ENCODE data around the gene HIVEP3.
"Not testable (repeated sequence)": the region's sequence is repeated elsewhere in the genome, so short reads cannot be mapped to it uniquely, and the experiment has no call there.

HIVEP3 gene

DNA sequence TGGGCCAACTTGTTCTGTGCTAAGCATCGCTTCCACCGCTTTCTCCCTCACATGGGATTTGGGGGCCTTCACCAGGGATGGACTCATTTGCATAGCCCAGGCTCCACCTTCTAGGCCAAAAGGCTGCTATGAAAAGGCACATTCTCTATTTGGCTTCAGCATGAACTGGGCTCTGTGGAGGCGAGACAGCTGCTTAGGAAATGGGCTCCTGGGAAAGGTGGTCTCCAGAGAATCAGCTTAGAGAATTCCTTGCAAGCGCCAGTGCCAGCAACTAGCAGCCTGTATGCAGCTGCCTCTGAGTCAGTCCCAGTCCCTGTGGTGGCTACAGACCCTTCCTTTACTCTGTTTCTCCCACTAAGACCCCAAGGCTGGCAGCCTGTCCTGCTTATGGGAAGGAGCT is 214.5 kb downstream of the HIVEP3 start:
- no peak for DNase-seq

DNA sequence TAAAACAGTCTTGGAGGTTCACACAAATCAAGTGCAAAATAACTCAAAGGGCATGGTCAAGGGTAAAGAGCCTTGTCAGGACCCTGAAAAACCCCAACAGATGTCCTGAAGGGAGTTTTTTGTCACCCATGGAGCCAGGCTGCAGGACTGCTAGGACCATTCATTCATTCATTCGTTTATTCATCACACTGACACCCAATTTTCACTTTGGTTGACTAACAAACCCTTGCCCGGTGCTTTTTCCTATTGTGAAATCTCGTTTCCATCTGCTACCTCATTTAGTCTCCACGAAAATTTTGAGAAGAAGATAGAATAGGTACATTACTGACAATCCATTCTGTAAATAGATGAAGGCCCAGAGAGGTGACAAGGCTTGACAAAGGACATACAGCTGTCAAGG is 216.0 kb downstream of the HIVEP3 start:
- no peak for DNase-seq

DNA sequence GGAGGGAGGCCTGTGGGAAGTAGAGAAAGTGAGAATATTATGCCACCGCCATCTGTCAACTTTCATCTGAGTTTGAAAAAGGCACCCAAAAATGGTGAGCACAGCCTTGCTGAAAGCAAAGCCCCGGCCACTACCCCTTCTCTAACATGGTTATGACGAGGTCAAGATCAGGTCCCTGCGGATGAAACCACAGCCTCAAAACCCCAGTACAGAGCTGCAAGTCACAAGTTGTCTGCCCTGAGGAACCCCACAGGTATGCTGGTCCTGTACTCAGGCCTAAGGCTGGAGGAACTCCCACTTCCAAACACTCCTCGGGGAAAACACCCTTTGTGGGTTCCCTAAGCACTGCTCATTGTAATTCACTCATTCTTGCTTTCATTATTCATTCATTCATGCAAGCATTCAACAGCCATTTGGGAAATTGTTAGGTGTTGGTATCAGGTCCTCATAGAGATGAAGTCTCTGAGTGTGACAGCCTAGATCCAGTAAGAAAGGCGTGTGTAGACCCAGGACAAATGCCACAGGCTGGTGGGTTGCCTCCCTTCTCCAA is 217.7 kb downstream of the HIVEP3 start:
- DNase-seq = no peak

DNA sequence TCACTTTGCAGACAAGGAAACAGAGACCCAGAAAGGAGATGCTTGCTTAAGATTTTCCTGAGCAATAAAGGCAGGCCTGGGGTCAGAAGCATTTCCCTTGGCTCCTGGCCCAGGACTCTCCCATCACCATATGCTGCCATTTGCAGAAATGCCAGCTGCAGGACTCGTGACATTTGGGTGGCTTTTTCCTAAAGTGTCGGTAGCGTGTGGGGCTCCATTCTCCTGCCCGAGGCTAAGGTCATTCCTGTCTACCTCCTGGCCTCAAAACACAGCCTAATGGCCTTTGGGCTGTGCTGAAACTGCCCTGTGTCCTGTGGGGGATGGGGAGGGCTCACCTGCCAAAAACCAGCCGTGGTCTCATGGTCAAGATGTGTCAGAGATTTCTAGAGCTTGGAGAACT is 218.1 kb downstream of the HIVEP3 start:
- DNase-seq = no peak

DNA sequence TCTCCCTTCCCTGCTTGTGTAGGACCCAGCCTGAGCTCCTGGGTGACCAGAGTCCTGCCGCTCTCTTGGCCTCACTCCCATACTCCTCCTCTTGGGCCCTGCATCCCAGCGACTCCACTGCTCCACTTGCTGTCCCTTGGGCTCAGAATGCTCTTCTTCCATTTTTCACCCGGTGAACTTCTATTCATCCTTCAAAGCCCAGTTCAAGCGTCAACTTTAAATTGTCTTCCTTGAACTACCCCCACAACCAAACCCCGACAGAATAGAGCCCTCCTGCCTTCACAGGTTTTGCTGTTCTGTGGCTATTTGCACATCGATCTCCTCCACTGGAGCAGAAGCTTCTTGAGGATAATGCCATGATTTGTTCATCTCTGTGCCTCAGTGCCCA is 218.9 kb downstream of the HIVEP3 start:
- no peak for DNase-seq

DNA sequence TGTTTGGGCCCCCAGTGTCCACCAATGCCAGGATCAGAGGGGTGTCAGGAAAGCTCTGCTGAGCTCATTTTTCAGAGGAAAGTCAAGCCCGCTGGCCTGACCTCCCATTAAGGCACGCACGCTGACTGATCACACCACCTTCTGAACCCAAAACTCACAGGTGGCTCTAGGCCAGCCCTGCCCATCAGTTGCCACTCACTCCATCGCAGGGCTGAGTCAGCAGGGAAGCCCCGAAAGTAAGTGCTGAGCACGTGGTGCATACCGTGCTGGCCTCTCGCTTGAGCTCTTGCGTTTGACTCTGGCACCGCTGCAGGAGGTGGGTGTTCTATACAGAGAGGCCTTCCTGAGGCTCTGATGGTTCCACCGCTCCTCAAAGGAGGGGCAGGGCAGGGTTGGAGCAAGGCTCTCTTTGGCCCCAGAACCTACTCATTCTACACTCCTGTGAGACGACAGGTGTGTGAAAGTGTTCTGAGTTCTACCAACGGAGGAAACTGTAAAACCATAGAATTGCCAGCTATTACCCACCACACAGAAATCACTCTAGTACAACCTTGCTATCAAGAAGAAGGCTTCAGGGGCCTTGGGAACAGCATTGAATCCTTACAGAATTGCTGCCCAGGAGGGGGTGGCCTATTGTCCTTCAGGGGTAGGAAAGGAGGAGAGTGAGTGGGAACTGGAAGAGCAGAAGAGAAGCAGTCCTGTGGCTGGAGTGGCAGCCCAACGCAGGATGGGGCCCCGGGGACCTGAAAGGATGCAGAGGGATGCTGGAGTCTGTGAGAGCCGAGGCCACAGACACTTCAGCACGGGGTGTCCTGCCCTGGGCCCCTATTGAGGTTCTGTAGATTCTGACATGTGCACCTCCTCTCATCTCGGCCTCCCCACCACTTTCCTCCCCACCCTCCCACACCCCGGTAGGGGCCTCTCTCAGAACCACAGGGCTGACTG is 219.5 kb downstream of the HIVEP3 start:
- DNase-seq = no peak

DNA sequence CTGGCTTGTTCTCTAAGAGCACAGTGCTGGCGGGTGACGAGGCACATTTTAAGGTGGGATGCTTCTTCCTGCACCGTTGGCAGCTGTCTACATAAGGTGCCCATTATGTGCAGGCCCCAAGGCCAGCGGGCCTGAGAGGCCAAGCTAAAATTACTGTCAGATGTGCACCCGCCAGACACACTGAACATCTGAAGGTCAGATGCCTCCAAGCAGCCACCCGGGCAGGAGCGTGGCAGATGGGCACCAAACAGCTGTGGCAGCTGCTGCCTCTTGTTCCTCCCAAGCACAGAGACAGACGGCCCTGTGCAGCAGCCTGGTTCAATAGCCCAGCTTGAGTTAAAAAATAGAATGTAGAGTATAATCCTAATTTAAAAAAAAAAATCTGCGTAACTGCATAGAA is 222.3 kb downstream of the HIVEP3 start:
- DNase-seq = no peak

DNA sequence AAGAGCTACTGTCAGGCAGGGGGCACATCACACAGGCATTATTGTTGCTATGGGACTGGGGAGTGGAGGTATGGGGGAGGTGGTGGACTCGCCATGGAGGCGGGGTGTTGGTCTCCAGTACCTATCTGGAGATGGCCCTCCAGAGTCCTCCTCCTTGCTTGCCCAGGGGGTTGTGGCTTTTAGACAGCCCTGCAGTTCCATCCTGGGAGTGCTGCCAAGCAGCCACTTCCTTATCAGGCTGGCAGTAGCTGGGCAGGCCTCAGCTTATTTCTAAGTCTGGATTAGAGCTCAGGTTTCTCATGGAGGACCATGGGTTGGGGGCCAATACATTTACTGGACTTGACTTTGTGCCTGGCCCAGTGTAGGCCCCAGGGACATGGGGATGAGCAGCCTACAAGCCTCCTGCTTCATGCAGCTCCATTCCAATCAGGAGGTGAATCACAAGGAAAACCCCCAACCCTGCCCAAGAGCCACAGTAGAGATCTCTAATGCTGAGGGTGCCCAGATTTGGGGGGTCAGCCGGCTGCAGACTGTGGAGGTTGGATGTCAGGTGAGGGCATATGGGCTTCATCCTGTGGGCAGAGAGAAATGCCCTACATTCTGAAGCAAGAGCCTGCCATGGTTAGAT is 223.5 kb downstream of the HIVEP3 start:
- DNase-seq = no peak

DNA sequence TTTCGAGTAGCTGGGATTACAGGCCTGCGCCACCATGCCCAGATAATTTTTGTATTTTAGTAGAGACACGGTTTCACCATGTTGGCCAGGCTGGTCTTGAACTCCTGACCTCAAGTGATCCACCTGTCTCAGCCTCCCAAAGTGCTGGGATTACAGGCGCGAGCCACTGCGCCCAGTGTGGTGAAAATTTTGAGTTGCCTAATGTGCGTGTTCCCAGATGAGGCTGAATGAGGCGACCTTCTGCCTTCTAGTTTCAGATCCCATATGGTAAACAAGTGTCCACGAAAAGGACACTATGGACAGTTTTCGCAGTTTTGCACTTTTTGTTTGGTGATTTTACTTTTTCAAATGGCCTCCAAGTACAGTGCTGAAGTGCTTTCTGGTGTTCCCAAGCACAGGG is 226.8 kb downstream of the HIVEP3 start:
- DNase-seq = not testable (repeated sequence)

DNA sequence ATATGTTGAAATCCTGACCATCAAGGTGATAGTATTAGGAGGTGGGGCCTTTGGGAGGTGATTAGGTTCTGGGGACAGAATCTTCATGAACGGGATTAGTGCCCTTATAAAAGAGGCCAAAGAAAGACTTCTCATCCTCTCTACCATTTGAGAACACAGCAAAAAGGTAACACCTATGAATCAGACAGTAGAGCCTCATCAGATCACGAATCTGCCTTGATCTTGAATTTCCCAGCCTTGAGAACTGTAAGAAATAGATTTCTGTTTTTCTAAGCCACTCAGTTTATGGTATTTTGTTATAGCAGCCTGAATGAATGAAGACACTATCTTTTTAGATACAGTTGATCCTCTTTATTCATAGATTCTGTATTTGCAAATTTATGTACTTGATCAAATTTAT is 227.3 kb downstream of the HIVEP3 start:
- DNase-seq = no peak

DNA sequence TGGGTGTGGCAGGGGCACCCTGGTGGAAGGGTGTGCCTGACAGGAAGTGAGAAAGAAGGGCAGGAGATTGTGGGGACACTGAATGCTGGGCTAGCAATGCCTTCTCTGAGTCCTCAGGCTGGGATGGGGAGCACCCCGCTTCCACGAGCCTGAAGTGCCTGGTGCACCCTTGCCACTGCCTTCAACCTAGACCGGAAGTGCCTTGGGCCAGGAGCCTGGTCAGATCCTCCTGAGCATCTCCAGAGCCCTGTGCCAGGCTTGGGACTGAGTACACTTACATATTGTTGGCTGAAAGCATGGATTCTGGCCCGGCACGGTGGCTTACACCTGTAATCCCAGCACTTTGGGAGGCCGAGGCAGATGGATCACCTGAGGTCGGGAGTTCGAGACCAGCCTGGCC is 228.4 kb downstream of the HIVEP3 start:
- no peak for DNase-seq

DNA sequence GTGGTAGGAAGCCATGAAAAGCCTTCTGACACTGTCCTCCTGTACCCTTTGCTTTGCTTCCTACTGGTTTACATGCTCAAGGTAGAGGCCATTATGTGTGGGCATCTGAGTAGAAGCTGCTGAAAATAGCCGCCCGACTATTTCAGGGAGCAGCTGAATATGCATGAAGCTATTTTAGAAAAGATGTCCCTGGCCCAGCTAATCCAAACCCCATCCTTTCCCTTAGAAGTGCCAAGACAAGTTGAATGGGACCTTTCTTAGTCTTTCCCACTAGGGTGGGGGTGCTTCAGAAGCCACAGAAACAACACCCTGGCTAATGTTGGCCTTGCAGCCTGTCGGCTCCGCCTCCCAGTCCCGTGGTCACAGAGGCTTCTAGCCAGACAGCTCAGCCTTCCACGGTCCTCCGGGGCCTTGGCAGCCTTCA is 229.2 kb downstream of the HIVEP3 start:
- no peak for DNase-seq

DNA sequence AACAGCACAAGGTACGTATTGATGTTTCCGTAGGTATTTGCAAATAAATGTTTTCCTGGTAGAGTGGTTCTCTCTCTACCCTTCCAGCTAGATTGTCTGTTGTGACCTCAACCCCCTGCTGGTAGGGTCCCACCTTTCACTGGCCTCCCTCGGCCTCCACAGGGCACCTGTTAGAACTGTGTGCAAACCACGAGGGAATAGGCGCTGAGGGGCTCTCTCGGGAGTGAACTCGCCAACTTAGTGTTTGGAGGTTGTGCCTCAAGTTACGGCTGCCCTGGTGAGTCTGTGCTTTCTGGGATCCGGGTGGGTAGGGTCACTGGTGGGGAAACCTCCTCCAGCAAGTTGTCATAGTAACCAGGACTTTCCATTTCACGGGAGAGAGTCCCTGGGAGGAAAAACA is 229.6 kb downstream of the HIVEP3 start:
- peak; percentile 38 for DNase-seq

DNA sequence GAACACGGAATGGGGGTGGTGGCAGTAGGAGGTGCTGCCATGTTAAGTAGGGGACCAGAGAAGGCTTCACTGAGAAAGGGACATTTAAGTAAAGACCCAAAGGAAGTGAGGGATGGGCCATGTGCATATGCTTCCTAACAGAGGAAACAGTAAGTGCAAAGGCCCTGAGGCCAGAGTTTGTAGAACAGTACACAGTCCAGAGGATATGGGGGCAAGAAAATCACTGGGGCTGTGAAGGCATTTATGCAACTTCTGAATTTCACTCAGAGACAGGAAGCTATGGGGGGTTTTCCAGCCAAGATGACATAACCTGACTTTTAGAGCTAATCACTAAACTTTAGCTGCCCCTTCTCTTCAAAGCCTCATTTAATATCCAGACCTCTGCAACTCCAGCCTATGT is 231.7 kb downstream of the HIVEP3 start:
- DNase-seq = no peak

DNA sequence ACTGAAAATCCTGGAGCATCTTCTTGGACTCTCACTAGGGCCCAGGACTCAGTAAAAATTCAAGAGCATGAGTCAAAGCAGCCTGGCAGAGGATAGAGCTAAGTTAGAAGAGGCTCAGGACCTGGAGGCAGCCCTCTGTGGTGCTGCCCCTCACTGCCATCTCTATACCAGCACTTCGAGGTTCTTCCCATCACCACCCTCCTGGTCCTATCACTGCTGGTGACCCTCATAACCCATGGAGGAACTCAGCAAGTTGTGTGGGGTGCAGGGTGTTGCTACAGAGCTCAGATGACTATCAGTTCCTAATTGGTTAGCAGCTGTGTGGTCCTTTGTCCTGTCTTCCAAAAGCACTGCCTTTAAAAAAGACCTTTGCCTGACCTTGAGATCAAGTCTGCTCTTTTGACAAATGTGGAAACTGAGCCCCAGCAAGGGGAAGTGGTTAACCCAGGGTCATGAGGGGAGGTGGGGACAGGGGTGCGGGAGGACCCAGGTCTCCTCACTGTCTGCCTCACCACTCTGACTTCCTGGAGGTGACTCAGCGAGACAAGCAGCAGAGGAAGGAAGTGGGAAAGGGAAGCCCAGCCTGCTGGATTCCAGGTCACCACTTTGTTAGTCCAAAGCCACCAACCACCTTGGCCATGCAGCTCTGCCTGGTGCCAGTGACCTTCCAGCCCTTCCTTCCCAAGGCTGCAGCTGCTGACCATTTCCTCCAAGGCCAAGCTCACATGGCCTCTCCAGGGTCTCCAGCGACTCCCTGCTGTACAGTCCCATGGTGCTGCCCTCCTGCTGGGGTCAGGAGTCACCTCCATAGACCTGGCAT is 234.8 kb downstream of the HIVEP3 start:
- peak; percentile 57 for DNase-seq

DNA sequence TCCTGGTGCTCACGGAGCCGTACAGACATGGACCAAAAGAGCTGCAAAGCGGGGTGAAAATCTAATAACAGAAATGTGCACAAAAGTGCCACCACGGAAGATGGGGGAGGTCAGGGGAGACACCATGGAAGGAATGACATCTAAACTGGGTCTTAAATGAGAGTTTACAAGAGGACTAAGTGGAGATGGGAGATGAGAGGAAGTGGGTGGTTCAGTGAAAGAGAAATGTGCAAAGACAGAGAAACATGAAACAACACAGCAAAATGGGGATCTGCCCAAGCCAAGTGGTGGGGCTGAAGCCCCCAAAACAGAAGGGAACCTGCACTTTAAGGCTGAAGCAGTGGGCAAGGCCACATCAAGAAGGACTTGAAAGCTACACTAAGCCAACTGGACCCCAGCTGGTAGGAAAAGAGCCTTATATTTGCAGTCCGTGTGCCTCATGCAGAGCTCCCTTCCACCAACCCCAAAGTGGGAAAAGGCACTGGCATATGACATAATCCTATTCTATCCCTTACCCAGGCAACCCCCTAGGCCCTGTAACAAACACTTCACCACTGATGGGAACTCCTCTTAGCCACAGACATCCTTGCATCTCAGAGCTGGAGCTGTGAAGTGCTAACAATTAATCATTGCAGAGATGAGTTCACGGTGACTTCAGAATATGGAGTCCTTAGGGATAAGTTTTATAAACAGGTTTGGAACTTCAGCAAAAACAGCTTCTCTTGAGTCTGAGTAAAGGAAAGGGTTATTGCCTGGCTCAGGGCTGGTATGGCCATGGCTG is 235.7 kb downstream of the HIVEP3 start:
- no peak for DNase-seq

DNA sequence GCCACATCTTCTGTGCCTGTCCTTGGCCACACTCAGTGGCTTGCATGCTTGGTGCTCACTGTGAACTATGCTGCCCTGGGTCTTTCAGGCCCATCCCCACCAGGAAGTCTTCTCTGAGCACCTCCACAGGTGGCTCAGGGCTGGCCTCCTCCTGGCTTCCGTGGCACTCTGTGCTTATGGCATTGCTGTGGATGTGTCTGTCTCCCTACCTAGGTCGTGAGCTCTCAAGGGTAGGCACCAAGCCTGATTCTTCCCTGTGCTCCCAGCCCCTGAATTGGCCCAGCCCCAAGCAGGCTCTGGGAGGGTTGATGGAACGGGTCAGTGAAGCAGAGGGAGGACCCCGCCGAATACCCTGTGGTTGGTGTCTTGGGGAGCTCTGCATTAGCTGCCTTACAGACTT is 236.6 kb downstream of the HIVEP3 start:
- DNase-seq = no peak

DNA sequence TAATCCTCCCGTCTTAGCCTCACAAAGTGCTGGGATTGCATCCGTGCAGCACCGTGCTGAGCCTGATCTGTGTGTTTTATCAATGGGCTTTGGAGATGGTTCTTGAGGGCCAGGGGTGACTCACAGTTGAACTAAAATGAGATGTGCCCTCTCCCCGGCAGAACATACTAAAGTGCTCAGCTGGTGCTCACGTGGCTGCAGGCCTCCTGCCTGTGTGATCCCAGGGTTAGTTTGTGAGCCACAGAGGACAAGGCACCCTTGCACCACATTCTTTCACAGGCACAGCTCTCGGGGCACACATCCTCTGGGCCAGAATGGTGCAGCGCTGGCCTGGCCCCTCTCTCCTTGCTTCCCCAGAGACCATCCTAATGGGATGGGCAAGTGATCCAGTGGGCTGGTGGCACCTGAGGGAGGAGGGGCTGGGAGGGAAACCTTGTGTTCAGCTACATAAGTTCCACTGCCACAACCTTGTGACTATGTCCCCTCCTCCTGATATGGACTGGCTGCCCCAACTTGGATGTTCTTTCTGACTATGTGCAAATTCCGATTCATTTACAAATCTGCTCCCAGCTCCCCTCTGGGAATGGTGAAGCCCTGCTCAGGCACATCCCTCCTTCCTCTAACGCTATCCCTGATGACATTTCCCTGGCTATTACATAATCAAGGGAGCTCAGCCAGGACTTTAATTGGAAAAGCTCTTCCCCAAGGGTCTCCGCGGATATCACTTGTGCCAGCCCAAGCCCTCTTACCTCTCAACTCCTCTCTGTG is 237.2 kb downstream of the HIVEP3 start:
- DNase-seq = no peak

DNA sequence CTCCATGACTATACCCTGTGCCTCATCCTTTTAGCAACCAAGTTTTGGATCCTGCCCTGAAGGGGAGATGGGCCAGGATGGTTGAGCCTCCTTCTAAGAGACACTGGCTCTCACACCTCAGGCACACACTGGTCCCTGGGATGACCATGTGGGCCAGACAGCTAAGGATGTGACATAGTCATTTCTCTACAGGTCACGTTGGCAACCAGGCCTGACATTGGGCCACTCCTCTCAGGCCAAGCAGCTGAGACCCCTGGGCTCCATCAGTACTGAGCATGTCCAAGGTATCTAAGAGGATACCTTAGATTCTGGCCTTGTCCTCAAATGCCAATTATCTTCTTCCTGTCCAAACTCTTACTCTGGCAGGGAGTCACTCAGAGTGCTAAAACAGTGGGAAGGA is 238.7 kb downstream of the HIVEP3 start:
- no peak for DNase-seq

DNA sequence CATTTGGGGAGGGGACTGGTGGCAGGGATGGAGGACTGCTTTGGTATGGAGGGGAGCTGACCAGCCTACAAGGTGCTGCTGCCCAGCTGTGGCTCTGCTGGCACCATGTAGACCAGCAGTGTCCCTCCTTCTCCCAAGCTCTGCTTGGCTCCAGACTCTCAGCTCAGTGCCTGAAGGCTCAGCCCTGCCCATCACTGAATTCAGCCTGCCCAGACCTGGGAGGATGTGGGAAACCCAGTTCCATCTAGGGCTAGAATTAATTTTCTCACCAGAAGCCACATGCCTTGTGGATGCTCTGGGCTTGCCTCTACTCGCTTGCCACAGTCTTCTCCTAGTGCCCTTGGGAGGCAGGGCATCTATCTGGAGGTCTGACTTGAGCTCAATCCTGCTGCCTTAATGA is 239.2 kb downstream of the HIVEP3 start:
- no peak for DNase-seq

DNA sequence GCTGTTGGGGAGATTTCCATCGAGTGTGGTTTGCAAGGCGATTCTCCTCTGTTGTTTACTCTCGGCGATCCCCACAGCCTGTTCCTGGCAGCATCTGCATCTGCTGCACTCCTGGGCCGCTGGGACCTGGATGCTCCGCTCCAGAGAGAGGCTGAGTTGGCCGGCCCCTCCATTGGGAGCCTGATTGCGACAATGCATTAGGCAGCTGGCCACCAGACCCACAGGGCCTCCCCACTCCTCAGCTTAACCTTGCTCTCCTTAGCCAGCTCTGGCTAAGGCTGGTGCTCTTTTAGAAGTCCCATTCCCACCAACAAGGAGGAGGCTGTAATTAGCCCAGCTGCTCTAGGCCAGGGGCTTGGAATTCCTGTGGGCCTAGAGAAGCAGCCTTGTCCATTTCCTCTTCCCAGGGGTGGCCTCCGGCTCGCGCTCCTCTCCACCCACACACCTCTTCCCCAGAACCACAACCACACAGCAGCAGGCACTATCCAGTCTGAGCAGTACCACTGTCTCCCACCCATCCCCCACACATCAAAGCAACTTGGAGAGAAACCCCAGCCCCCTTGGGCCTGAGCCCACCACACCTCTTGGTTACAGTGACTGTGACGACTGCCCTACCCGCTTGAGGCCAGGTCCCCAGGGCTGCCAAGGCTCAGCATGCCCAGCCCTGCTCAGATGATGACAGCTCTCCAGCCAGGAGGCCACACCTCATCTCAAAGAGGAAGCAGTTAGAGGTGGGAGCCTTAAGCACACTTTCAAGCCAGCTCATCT is 240.4 kb downstream of the HIVEP3 start:
- no peak for DNase-seq

Data from DMS53 (cell line).